WI38 (cell line): ENCODE results near the gene RIT2.

Experiments
- H3K4me3 ChIP-seq: 2 replicates; pipeline ENCODE4 v1.5.1; 2011; ENCODE audit warnings: low read depth, mild to moderate bottlenecking, control low read depth, low read length
- TF ChIP-seq, protein P1 (sequence below): IDR thresholded peaks from 2 replicates; pipeline ENCODE4 v1.5.1; 2012; ENCODE audit warnings: low read depth, mild to moderate bottlenecking, control low read depth, low read length

The RIT2 gene

DNA sequence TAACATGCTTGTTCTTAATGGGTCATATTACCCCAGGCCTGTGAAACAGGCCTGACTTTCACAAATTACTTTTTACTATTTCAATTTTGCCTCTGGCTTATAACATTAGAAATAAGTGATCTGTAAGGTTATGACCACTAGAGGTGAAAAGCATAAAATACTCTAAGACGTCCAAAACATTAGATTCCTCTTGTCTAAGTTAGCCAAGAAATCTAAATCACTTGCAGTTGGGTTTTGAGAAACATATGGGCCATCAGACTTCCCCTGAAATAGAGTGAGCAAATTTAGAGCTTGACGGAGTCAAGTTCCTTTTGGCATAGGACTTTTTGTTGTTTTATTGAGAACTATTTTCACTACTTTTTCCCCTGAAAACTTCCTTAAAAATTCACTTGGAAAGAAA lies 32.7 kb upstream of the RIT2 start:
- TF ChIP-seq, protein P1, sequence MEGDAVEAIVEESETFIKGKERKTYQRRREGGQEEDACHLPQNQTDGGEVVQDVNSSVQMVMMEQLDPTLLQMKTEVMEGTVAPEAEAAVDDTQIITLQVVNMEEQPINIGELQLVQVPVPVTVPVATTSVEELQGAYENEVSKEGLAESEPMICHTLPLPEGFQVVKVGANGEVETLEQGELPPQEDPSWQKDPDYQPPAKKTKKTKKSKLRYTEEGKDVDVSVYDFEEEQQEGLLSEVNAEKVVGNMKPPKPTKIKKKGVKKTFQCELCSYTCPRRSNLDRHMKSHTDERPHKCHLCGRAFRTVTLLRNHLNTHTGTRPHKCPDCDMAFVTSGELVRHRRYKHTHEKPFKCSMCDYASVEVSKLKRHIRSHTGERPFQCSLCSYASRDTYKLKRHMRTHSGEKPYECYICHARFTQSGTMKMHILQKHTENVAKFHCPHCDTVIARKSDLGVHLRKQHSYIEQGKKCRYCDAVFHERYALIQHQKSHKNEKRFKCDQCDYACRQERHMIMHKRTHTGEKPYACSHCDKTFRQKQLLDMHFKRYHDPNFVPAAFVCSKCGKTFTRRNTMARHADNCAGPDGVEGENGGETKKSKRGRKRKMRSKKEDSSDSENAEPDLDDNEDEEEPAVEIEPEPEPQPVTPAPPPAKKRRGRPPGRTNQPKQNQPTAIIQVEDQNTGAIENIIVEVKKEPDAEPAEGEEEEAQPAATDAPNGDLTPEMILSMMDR: no peak
- no peak overlapping the region for H3K4me3 ChIP-seq

DNA sequence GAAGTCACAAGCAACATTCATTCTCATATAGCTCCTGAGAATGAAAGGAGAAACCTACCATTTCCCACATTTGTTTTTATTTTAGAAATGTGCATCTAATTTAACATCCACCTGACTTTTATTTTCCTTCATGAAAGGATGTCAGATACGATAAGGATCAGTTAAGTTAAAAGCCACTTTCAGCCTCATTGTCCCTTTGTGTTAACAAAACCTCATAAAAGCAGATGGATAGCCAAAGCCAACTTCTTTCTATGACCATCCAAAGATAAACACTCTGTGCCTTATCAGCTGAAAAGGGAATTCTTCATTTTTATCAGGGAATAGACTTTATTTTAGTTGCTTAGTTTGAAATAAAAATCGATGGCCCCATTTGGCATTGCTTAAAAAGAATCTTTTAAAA lies 25.7 kb upstream of the RIT2 start:
- no peak overlapping the region for H3K4me3 ChIP-seq
- TF ChIP-seq, protein P1: no peak

DNA sequence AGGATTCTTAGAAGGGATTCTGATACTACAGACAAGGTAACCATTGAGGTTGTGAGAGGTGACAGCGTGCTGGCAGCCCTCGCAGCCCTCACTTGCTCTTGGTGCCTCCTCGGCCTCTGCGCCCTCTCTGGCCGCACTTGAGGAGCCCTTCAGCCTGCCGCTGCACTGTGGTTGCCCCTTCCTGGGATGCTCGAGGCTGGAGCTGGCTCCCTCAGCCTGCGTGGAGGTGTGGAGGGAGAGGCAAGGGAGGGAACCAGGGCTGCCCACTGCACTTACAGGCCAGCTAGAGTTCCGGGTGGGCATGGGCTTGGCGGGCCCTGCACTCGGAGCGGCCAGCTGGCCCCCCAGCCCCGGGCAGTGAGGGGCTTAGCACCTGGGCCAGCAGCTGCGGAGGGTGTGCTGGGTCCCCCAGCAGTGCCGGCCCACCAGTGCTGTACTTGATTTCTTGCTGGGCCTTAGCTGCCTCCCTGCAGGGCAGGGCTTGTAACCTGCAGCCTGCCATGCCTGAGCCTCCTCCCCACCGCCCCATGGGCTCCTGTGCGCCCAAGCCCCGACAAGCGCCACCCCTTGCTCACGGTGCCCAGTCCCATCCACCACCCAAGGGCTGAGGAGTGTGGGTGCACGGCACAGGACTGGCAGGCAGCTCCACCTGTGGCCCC lies 23.9 kb upstream of the RIT2 start:
- TF ChIP-seq, protein P1: no peak
- no peak overlapping the region for H3K4me3 ChIP-seq

DNA sequence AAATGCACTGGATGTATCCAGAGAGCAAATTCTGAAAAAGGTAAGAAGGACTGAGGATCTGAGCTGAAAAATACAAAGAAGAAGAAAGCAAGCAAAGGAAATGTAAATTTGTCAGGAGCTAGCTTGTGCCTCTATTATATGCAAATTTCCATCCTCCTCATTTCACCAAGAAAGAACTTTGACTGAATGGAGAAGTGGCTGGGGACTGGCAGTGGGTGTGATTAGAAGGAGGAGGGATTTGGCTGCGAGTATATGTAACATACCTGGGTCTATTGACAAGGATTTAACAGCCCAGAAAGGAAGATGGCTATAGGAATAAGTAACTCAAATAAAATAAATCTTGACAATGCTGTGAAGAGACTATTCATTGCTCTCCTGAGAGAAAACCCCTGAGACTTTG lies 19.4 kb upstream of the RIT2 start:
- no peak overlapping the region for H3K4me3 ChIP-seq
- TF ChIP-seq, protein P1: no peak

DNA sequence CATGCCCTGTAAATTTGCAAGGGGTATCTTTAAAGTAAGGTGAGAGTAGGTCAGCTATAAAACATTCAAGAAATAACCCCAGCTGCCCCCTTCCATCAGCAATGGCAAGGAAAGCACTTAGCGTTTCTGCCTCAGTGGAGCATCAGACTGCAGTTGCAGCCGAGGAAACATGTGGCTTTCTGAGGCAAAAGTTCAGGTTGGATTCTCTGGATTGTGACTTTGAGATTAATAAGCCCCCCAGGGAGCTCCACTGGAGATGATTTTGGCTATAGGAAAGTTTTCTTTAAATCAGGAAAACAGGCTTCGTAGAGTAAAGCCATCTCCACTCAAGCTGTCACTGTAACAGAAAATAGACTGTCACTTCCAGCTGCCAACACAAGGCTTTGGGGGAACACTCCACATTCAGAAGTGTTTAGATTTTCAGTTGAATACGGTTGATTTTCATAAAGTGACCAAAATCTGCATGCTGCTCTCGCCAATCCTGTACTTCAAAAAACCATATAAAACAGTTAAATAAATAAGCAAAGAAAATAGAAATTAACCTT lies 15.3 kb upstream of the RIT2 start:
- H3K4me3 ChIP-seq: no peak overlapping the region
- TF ChIP-seq, protein P1: no peak

DNA sequence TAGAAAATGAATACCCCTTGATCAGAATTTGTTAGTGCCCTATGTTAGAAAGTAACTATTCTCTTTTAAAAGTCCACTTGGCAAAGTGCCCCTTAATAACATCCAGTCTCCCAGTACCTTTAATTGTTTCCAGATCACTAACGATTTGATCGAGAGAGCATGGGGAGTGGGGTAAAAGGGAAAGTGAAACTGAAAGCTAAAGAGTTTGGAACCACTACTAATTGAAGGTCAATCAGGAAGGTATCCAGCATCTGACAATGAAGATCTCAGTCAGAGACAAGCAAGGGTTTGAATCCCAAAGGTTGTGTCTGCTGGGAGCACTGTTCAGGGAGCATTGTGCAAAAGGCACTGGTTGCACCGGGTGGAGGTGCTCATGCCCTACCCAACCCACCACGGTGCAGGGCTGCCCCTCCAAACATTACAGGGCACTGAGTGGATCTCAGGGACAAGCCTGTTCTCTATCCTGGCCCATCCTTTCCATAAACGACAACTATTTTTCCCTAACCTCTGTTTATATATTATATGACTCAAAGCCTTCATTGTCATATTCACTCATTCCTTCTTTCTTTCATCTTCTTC lies 14.6 kb upstream of the RIT2 start:
- no peak overlapping the region for H3K4me3 ChIP-seq
- TF ChIP-seq, protein P1: no peak

DNA sequence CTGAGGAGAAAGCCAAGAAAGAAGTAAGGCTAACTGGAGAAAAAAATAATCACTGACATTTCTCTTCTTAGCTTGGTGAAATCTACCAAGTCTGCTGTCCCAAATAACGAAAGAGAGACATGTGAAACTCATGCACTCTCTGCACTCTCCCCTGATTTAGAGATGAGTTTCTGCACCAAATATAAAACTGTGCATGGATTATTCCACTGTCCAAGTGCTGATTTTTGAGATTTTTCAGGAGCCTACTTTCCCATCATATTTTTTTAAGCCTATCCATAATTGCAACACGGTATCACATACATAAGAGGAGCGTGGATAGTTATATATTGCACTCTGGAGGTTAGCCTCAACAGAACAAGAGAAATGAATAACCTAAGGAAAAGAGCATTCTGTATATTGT lies 10.0 kb upstream of the RIT2 start:
- TF ChIP-seq, protein P1: no peak
- H3K4me3 ChIP-seq: no peak overlapping the region
